Measurements from ENCODE around the gene CCNL2.

CCNL2 gene

DNA sequence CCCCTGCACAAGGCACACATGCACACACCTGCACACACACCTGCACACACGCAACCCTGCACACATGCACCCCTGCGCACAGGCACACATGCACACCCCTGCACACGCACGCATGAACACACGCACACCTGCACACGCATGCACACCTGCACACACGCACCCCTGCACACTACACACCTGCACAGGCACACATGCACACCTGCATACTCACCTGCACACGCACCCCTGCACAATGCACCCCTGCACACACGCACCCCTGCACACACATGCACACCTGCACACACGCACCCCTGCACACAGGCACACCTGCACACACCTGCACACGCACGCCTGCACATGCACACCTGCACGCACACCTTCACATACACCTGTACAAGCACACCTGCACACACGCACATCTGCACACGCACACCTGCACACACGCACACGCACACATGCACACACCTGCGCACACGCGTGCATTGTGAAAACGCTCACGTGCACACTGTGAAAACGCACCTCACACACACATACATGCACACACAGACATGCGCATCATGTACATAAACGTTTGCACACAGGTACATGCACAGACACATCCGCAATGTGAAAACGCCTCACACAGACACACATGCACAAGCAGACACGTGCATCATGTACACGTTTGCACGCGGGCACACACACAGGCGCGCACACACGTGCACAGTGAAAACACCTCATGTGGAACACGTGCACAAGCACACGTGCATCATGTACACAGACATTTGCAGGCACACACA, 58.2 kb downstream of the CCNL2 start:
- H3K27ac ChIP-seq: no peak overlapping the region
- no peak for TF ChIP-seq CTCF (conservative IDR thresholded peaks at IDR 0.05)

GRCh38 chr1:1340185-1340584, 59.0 kb downstream of the CCNL2 start:
- H3K27ac ChIP-seq: no peak overlapping the region
- TF ChIP-seq CTCF (conservative IDR thresholded peaks at IDR 0.05): no peak

GRCh38 chr1:1338278-1338677, 60.9 kb downstream of the CCNL2 start:
- H3K27ac ChIP-seq: no peak overlapping the region
- TF ChIP-seq CTCF (conservative IDR thresholded peaks at IDR 0.05): no peak

DNA sequence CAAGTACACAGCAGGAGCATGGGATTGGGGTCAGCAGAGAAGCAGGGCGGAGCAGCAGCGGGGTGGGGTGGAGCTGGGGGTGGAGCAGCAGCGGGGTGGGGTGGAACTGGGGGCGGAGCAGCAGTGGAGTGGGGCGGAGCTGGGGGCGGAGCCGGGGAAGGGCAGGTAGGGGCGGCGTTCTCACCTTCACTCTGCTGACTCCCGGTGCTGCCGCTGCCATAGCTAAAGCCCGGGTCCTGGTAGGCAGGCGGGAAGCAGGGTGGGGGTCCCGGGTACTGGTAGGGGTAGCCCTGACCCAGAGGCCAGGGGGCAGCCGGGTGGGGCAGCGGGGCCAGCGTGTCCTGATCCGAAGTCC, 61.4 kb downstream of the CCNL2 start:
- no peak overlapping the region for H3K27ac ChIP-seq
- TF ChIP-seq CTCF (conservative IDR thresholded peaks at IDR 0.05): no peak

GRCh38 chr1:1336931-1337792, 62.0 kb downstream of the CCNL2 start:
- H3K27ac ChIP-seq: no peak overlapping the region
- no peak for TF ChIP-seq CTCF (conservative IDR thresholded peaks at IDR 0.05)

- no peak overlapping the region for H3K27ac ChIP-seq
- TF ChIP-seq CTCF (conservative IDR thresholded peaks at IDR 0.05): no peak
Measured at GRCh38 chr1:1336446-1336845, 62.7 kb downstream of the CCNL2 start.

DNA sequence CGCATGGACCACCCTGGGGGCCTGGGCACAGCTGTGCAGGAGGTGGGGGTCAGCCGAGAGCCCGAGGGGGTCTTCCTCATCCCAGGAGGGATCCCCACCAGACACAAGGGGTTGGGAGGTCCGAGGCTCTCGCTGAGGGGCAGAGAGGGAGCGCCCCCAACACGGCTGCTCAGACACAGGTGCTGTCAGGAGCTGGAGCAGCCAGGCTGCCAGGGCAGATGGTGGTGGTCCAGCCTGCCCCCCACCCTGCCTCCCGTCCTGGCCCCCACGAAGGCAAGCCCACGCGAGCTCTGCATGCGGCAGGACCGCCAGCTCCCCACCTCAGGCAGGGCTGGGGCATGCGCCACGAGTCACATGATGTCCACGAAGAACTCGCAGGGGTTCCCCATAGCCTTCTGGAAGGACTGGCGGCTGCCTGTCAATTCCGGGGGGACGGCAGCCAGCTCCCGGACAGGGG, 63.3 kb downstream of the CCNL2 start:
- no peak overlapping the region for H3K27ac ChIP-seq
- no peak for TF ChIP-seq CTCF (conservative IDR thresholded peaks at IDR 0.05)
